HG03565 (cell line): ENCODE measurements around the gene SYNRG.

Source experiments
- ATAC-seq: cut with Tn5 transposase; IDR thresholded peaks from one replicate; pipeline ENCODE4 v1.9.1; 2021; ENCODE audit warnings: mild to moderate bottlenecking, moderate library complexity; ENCODE audit not compliant: unreplicated experiment

SYNRG gene

GRCh38 chr17:37480427-37480826, 128.8 kb downstream of the SYNRG start:
- ATAC-seq: no peak

GRCh38 chr17:37479025-37479424, 130.2 kb downstream of the SYNRG start:
- no peak for ATAC-seq

GRCh38 chr17:37478187-37478586, 131.0 kb downstream of the SYNRG start:
- ATAC-seq: no peak

- ATAC-seq: no peak
Observed at GRCh38 chr17:37476431-37477120, 132.6 kb downstream of the SYNRG start.

GRCh38 chr17:37475731-37476420, 133.3 kb downstream of the SYNRG start:
- ATAC-seq: no peak

- no peak for ATAC-seq
Observed at GRCh38 chr17:37470181-37470580, 139.0 kb downstream of the SYNRG start.

GRCh38 chr17:37466471-37466870, 142.7 kb downstream of the SYNRG start:
- ATAC-seq: no peak

GRCh38 chr17:37465069-37465616, 144.1 kb downstream of the SYNRG start:
- ATAC-seq: no peak
